AG20443 (cell line): ENCODE measurements around the gene ANAPC1.
"Not testable (repeated sequence)": the region's sequence is repeated elsewhere in the genome, so short reads cannot be mapped to it uniquely, and the experiment has no call there.

ENCODE experiments used
- DNase-seq: peaks from one replicate; pipeline ENCODE4 v3.0.0; 2012; ENCODE audit warnings: low spot score, mixed read lengths

Gene ANAPC1

DNA sequence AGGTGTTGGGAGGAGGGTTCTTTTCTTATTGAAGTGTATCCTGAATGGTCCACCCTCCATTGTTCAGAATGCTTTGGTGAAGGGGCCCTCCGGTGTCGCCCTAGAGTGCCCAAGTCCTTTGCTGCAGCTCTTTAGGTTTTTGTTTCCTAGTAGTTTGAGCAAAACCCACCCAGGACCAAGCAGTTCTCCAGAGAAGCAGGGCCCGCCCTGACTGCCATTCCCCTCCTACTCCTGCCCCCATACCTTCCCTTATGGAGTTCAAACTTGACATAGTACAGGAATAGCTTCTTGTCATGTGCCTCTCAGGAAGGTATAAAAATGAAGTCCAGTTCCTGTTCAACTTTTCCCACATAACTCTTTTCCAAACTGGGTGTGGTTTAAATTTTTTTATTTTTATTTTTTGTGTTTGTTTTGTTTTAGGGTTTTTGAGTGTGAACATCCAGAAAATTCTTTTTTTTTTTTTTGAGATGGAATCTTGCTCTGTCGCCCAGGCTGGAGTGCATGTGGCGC, 20.0 kb upstream of the ANAPC1 start:
- peak; percentile 1 for DNase-seq

DNA sequence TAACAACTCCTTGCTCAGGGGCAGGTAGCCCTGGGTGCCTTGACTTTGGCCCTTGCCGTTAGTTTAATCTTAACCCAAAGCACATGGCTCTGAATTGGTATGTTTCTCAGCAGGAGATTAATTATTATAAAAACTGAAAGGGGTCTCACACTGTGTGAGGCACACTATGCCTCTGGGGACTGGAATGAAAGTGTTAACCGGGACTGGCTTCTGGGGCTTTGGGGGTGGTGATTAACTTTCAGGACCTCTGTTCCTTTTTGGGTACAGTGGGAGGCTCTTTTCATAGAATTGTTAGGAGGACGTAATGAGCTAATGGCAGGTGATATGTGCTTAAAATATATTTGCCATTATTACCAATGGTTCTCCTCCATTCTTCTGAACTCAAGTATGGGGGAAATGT, 19.5 kb upstream of the ANAPC1 start:
- peak; percentile 0 for DNase-seq

DNA sequence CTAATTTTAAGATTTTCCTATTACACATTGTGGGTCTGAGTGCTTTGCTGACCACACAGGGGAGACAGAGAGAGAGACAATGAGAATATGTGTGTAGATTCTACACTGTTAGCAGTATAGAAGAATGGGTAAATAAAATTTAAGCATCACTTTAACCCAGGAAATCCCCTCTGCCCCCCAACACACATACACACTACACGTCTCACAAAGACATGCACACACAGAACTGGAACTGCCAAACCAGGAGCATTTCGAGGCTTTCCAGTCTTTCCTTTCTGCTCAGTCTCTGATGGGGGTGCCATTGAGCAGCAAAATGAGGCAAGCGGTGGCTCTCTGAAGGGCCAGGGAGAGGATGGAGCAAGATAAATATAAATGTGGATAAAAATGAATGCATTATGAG, 16.9 kb upstream of the ANAPC1 start:
- DNase-seq = peak; percentile 34

DNA sequence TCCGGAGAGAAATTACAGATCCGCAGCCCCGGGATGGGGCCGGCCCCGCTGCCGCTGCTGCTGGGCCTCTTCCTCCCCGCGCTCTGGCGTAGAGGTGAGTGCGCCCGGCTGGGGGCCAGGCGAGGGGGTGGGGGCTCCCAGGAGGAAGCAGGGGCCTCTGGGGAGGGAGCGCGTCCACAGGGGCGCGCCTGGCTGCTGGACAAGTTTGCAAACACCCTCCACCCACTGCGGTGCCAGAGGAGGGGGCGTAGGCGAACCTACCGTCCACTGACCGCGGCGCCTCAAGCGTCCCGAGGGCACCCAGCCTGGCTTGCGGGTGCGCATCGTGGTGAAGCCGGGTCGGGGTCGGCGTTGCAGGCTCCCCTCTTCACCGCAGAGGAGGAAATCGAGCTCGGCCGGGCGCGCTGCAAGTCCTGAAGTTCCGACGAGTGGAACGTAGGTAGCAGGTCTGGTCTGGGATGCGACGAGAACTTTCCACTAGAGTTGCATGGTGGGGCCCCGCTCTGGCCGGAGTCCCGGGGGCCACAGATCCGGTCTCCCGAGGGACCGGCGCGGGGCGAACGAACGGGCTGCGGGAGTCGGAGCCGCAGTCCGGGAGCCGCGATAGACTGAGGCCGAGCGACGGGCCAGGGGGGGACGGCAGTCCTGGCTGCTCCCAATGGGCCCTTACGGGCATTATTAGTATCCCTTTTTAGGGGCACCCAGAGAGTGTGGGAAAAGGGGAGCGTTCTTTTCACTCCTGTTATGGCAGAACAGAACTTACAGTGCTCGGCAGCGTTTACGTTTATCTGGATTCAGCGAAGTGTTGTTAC, 14.9 kb upstream of the ANAPC1 start:
- DNase-seq = peak; percentile 18

DNA sequence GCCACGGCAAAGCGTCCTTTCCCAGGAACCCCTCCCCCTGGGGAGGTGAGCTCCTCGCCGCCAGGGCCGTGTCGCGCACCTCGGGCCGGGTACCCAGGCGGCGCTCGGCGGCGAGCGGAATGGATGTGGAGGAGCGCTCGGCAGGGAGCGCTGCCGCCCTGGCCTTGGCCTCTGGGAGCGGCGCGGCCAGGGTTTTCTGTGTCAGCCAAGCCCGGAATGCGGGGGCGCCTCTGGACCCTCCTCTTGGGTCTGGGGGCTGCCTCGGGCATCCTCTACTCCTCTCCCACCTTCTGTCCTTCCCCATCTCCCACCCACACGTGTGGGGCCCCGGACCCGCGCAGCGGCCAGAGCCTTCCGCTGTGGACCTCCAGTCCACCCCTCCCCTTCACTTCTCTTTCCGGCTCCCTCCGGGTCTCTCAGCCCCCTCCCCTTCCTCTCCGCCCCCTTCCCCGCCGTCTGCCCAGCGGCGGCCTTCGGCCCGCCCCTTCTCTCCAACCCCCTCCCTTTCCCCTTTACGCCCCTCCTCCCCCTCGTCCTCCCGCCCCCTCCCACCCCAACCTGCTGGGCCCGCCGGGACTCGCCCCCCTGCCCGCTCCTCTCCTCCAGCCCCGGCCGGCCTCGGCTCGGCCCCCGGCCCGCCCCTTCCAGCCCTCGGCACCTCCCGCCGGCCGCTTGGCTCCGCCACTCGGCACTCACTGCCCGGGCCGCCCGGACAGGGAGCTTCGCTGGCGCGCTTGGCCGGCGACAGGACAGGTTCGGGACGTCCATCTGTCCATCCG, 14.1 kb upstream of the ANAPC1 start, which contains the start of gene MERTK:
Gene MERTK, plus strand, starts transcription at position 684 of the 779 bp plus-strand sequence. CDS start 129 bp downstream, outside the sequence.
- DNase-seq = peak; percentile 86

DNA sequence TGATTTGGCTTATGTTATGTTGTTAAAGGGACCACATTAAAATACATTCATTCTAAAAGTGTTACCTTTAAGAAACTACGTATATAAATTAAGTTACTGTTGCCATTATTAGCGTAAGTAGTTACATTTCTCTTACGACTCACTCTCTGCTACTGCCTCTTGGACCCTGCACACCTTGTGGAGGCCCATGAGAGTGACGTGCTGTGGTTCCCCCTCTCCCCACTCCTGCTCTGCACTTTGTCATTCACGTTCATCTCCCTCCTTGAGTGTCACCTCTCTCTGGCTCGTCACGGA, 13.6 kb upstream of the ANAPC1 start:
- DNase-seq = no peak

DNA sequence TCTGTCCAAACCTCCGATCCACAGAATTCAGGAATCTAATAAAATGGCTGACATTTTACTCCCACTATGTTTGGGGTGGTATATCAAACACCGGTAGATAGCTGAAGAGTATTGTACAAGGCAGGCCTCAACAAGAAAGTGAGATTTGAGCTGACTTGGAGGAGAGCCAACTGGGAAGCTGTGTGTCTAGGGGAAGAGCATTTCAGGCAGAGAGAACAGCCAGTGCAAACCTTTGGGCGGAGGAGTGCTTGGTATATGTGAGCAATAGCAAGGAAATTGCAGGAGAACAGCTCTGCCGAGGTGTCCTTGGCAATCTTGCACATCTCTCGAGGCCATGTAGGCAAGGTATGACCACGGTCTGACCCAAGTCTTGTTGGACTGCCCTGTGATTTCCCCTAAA, 12.6 kb upstream of the ANAPC1 start:
- no peak for DNase-seq

DNA sequence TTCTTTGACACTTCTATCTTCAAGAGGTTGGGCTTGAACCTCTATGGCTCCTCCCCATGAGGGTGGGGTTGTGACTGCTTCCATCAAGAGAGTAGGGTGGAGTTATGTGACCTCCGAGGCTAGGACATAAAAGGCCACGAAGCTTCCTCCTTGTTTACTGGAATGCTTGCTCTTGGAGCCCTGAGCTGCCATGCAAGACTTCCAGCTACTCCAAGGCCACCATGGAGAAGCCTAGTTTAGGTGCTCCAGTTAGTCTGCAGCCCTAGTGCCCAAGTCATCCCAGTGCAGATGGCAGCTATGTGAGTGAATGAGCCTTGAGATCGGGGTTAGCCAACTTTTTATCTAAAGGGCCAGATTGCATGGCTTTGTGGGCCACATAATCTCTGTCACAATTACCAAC, 12.0 kb upstream of the ANAPC1 start:
- peak; percentile 2 for DNase-seq

DNA sequence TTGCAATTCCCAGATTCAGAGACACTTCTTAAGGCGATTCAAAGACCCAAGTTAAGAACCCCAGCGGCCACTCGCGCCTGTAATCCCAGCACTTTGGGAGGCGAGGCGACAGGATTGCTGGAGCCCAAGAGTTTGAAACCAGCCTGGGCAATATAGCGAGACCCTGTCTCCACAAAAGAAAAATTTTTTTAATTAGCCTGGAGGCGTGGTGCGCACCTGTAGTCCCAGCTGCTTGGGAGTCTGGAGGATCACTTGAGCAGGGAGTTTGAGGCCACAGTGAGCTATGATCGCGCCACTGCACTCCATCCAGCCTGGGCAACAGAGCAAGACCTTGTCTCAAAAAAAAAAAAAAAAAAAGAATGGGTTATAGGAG, 585 bp upstream of the ANAPC1 start:
- no peak for DNase-seq

DNA sequence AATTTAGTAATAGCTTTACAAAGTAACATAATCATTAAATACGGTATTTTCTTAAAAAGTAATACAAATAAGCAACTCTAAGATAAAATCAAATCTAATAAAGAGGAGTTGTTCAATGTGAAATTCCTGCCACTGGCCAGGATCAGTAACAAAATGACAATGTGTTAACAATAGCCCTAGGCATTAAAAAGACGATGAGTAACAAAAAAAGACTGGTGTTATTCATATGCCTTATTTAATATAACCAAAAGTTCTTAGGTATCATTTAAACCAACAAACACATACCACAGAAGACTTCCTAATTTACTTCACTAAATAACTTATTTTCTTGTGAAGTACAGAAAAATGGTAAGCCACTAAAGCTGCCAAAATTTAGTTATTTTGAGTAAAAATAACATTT, 11.2 kb downstream of the ANAPC1 start:
- not testable (repeated sequence) for DNase-seq

DNA sequence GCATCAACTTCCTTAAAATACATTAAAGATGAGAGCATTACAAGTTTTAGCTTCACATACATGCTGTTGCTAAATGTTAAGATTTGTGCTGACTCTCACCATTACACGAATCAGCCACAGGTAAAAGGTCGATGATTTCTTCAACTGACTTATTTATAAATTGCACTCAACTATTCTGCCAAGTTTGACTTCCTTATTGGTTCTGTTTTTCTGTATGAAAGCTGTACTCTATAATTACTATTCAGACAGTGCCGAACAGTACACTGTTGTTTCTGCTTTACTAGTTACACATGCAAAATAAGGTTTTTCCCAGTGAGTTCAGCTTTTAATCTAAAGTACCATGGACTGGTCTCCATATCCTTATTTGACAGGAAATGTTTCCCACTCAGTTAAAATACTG, 18.9 kb downstream of the ANAPC1 start:
- DNase-seq = not testable (repeated sequence)

DNA sequence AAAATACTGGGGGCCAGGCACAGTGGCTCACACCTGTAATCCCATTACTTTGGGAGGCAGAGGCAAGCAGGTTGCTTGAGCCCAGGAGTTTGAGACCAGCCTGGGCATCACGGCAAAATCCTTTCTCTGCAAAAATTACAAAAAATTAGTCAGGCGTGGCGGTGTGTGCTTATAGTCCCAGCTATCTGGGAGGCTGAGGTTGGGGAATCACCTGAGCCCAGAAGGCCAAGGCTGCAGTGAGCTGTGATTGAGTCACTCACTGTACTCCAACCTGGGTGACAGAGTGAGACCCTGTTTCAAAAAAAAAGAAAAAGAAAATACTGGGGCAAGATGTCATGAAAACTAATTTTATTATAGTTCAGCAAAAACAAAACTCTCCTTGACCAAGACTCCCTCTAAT, 24.0 kb downstream of the ANAPC1 start:
- DNase-seq = not testable (repeated sequence)

DNA sequence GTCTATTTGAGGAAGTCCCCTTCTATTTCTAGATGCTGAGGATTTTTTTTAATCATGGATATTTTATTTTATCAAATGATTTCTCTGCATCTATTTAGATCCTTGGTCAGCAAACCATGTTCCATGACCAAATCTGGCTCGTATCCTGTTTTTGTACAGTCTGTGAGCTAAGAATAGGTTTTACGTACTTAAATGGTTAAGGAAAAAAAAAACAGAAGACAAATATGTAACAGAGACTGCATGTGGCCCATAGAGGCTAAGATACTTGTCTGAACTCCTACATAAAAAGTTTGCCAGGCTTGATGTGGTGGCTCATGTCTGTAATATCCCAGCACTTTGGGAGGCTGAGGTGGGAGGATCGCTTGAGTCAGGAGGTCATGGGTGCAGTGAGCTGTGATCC, 31.4 kb downstream of the ANAPC1 start:
- DNase-seq = not testable (repeated sequence)

DNA sequence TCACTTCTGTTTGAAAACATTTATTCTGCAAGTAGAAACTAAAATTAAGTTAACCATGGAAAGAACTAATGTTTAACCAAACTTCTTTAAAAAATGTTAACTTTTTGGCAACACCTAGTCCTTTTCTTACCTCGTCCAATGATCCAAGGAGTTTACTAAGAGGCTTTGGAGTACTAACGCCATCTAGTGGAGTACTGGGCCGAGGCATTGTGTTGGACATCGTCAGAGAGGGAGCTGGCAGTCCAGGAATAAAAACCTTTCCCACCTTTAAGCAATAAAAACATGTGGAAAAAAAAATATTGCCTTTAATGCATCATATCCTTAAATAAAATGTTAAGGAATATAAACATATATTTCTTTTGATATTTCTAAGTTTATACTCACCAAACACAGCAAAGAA, 33.3 kb downstream of the ANAPC1 start:
- not testable (repeated sequence) for DNase-seq

DNA sequence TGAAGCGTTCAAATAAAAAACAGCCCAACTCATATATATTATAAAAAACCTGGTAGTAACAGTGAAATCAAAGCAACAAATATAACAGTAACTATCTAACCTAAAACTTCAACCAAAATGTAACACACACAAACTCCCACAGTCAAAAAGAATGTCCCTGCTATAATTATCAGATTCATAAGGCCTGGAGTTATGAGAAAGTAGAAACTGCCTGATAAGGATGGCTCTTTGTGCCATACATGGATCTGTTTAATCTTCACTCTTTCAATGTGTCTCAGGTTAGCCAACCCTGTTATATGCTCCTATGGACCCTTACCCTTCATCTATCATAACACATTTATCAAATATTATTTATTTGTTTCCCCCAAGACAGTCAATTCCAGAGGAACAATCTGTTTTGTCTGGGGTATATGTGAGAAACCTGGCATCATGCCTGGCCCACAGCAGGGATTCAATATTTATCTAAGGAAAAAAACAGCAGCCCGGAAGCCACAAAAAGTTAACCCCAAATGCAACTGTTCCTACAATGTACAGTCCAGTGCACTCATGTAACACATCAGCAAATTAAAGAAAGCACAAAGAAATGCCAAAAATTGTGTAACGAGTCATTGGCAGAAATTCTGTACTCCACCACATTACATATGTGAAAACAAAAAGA, 44.2 kb downstream of the ANAPC1 start:
- DNase-seq = not testable (repeated sequence)

DNA sequence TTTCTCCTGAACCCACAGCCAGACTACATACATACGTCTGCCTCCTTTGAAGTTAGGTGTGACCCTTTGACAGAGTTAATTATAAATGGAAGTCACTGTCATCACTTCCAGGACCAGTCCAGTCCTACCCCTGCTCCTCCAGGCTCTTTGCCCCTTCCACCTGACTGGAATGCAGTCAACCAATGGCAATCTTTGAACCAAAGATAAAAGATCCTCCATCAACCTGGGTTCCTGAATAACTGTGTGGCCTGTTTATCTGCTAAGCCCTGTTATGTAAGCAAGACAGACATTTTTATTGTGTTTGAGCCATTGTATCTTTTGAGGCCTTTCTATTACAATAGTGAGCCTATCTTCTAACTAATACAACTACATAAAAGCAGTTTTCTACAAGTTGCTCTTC, 45.0 kb downstream of the ANAPC1 start:
- DNase-seq = not testable (repeated sequence)

DNA sequence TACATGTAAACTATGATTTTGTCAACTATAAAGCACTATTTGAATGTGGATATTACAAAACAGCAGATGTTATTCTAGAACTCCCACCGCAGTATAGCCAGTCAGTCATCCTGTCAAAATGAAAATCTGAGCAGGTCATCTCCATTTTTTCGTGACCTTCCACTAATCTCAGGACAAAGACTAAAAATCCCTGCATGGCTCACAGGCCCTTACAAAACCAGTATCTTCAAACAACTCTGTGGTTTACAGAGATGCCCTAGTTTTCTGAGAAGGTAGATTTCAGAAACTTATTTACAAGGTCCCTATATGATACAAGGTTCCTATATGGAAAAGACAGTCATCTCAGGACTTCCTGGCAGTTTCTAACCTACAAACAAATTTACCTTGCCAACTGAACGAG, 49.8 kb downstream of the ANAPC1 start:
- not testable (repeated sequence) for DNase-seq

DNA sequence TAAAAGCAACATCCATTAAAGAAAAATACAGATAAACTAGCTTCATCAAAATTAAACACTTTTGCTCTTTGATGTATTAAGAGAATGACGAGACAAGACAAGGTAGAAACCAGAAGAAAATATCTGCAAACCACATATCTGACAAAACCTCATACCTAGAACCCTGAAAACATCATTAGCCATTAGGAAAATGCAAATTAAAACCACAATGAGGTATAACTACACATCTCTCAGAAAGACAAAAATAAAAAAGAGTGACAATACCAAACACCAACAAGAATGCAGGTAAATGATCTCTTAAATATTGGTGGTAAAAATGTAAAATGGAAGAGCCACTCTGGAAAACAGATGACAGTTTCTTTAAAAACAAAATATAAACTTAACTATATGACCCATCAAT, 53.5 kb downstream of the ANAPC1 start:
- not testable (repeated sequence) for DNase-seq

DNA sequence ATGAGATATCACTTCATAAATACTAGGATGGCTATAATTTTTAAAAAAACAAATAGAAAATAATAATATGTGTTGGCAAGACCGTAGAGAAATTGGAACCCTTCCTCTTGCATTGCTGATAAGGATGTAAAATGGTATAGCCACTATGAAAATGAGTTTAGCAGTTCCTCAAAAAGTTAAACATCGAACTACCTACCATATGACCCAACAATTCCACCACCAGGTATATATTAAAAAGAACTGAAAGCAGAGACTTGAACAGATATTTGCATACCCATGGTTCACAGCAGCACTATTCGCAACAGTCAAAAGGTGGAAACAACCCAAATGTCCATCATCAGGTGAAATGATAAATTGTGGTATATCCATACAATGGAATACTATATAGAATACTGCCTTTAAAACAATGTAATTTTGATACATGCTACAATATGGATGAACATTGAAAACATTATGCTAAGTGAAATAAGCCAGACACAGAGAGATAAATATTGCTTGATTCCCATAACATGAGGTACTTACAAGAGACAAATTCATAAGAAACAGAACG, 55.7 kb downstream of the ANAPC1 start:
- not testable (repeated sequence) for DNase-seq

DNA sequence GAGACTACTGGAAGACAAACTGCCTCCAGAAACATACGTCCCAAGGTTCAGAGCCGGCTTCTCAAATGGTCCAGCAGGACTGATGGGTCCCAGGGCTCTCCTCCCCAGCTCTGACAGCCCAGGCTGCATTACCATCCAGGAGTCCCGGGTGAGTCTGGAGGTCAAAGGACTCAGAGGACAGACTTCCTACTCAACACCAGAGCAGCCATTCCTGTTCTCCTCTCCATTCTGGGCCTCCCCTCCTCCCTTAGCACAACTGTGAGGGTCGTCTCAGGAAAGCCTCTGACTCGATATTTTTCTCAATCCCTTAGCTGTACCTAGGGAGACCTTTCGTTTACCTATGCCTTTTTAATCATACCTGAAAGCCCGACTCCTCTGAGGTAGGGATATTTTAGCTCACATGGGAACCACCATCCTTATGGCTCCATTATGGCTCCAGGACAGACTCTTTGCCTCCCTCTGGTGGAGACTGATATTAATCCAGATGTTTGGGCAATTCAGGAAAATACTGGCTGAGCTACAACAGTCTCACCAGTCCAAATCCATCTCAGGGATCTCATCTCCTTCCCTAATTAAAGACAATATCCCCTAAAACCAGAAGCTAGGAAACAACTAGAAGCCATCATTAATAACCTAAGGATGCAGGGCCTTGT, 70.9 kb downstream of the ANAPC1 start:
- DNase-seq = not testable (repeated sequence)

DNA sequence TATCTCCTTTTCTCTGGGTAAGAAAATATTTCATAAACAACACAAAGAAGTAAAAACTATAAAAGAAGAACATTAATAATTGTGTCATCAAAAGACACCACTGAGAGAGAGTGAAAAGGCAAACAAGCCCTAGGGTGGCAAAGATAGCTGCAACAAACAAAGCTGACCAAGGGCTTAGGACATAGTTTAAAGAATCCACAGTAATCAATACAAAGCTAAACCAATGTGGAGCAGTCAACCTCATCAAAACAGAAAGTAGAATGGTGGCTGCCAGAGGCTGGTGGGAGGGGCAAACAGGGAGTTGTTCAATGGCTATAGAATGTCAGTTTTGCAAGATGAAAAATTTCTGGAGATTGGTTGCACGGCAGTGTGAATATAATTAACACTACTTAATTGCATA, 93.4 kb downstream of the ANAPC1 start:
- not testable (repeated sequence) for DNase-seq

DNA sequence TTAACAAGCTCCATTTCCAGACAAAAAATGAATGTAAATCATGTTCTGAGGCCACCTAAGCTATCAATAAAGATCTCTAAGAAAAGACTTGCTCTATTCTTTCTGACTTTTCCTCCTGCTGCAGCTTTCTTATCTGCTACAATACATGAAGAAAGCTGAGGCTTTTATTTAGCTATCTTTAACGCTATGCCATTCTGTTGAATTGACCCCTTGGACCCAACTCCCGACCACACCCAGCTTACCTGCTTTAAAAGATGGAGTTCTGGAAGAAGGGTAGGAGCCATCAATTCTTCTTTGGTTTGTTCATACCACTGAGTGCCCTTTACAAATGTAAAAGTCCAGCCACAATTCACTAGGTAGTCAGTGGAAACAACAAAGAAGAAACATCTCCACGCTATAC, 99.9 kb downstream of the ANAPC1 start:
- DNase-seq = not testable (repeated sequence)
